Measurements from ENCODE around the gene NMT1. TPM values are rescaled to one million over a fixed set of nuclear protein-coding genes. Genes with fewer than 3 reads are reported as not detected.
A peak's percentile ranks its signal among the peaks of the same experiment; 100 is the strongest.

NMT1 gene
- total and polyA plus RNA-seq, 2 donors = 39.3 to 70.7 TPM

GRCh38 chr17:45127548-45128300 lies 66.6 kb downstream of the NMT1 start:
- DNase-seq (ENCODE audit: low read depth in 6 of 9, low spot score in 9 of 9) = no peak

DNA sequence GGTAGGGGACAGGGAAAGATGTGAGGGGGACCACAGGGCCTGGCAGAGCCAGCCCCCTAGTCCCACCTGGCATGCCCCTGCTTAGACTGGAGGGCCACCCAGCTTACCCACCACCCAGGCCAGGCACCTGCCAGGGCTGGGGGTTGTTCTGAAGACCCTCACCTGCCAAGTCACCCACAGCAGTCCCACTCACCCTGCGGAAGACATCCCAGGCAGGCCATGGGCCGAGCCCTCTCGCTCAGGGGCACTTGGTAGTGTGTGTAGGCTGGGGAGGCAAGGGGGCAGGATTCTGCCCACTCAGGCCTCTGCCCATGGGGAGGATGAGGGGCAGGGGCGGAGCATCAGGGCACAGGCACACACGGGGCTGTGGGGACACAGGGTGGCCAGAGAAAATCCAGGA lies 67.2 kb downstream of the NMT1 start:
- WGBS = 90% methylated on average over 5 of the region's 5 CpGs
- Histone ChIP-seq H3K9me3 (ENCODE audit: control insufficient read depth in 2 of 2, insufficient read depth in 1 of 2, low read length in 1 of 2) (peaks cover 0 to 5% of the 10 kb centered on the region in 2 donors), H3K27me3 (ENCODE audit: control insufficient read depth in 2 of 2, insufficient read depth in 1 of 2, low read length in 1 of 2) (peaks cover 8 to 35% of the 10 kb centered on the region in 2 donors), H3K36me3 (ENCODE audit: control insufficient read depth in 2 of 2, insufficient read depth in 2 of 2, low read length in 1 of 2) (no peaks in the 10 kb centered on the region), H3K27ac (ENCODE audit: low read depth in 1 of 2, low read length in 1 of 2) (no peak overlapping the region), H3K4me1 (ENCODE audit: control insufficient read depth in 2 of 2, insufficient read depth in 2 of 2, low read length in 2 of 2) (peaks cover 10 to 15% of the 10 kb centered on the region in 2 donors), H3K4me3 (ENCODE audit: low read length in 2 of 2) (no peak overlapping the region)
- no peak for DNase-seq (ENCODE audit: low read depth in 6 of 9, low spot score in 9 of 9)

More at GRCh38 chr17:45127548-45128300, 66.6 kb downstream of the NMT1 start:
- Histone ChIP-seq H3K4me1 (ENCODE audit: control insufficient read depth in 2 of 2, insufficient read depth in 2 of 2, low read length in 2 of 2) (peaks cover 6 to 9% of the 10 kb centered on the region in 2 donors), H3K27ac (ENCODE audit: low read depth in 1 of 2, low read length in 1 of 2) (no peak overlapping the region), H3K4me3 (ENCODE audit: low read length in 2 of 2) (no peak overlapping the region), H3K9me3 (ENCODE audit: control insufficient read depth in 2 of 2, insufficient read depth in 1 of 2, low read length in 1 of 2) (peaks cover 0 to 3% of the 10 kb centered on the region in 2 donors), H3K36me3 (ENCODE audit: control insufficient read depth in 2 of 2, insufficient read depth in 2 of 2, low read length in 1 of 2) (no peaks in the 10 kb centered on the region), H3K27me3 (ENCODE audit: control insufficient read depth in 2 of 2, insufficient read depth in 1 of 2, low read length in 1 of 2) (peaks cover 8 to 31% of the 10 kb centered on the region in 2 donors)
- 89% methylated on average over 20 of the region's 20 CpGs for WGBS

DNA sequence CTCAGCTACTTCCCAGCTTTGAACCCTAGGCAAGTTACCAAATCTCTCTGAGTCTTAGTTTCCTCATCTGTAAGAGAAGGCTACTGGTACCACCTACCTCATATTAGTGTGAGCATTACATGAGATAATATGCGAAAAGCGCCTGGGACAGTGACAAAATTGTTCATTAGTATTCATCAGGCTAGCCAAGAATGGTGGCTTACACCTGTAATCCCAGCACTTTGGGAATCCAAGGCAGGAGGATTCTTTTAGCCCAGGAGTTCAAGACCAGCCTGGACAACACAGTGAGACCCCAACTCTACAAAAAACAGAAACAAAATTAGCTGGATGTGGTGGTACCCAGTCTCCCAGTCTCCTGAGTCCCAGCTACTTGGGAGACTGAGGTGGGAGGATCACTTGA lies 67.9 kb downstream of the NMT1 start:
- Histone ChIP-seq H3K4me1 (ENCODE audit: control insufficient read depth in 2 of 2, insufficient read depth in 2 of 2, low read length in 2 of 2) (peaks cover 10 to 16% of the 10 kb centered on the region in 2 donors), H3K36me3 (ENCODE audit: control insufficient read depth in 2 of 2, insufficient read depth in 2 of 2, low read length in 1 of 2) (no peaks in the 10 kb centered on the region), H3K9me3 (ENCODE audit: control insufficient read depth in 2 of 2, insufficient read depth in 1 of 2, low read length in 1 of 2) (peaks cover 0 to 5% of the 10 kb centered on the region in 2 donors), H3K27ac (ENCODE audit: low read depth in 1 of 2, low read length in 1 of 2) (no peak overlapping the region), H3K4me3 (ENCODE audit: low read length in 2 of 2) (no peak overlapping the region), H3K27me3 (ENCODE audit: control insufficient read depth in 2 of 2, insufficient read depth in 1 of 2, low read length in 1 of 2) (peaks cover 8 to 32% of the 10 kb centered on the region in 2 donors)
- DNase-seq (ENCODE audit: low read depth in 6 of 9, low spot score in 9 of 9) = no peak
- over 99% methylated on average over 2 of the region's 2 CpGs for WGBS

DNA sequence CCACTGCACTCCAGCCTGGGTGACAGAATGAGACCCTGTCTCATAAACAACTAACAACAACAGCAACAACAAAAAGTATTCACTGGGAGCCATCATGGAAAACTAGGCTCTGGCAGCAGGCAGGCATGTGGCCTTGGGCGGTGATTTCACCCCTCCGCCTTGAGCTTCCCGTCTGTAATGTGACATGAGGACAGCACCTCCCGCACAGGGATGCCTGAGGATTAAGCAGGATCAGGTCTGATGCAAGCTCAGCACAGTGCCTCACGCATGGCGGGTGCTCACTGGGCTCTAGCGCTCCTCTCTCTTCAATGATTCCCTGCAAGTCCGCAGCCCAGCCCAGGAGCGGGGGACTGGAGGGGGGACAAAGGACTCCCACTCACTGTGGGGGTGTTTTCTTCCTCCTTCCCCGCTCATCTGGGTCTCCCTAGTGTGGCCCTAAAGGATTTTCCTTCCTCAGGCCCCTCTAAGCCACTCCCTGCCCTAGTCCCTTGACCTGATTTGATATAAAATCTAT lies 68.4 kb downstream of the NMT1 start:
- H3K36me3 ChIP-seq (ENCODE audit: control insufficient read depth in 2 of 2, insufficient read depth in 2 of 2, low read length in 1 of 2) = no peaks in the 10 kb centered on the region
- no peak overlapping the region for H3K27ac ChIP-seq (ENCODE audit: low read depth in 1 of 2, low read length in 1 of 2)
- no peak overlapping the region for H3K4me3 ChIP-seq (ENCODE audit: low read length in 2 of 2)
- peaks cover 10 to 16% of the 10 kb centered on the region in 2 donors for H3K4me1 ChIP-seq (ENCODE audit: control insufficient read depth in 2 of 2, insufficient read depth in 2 of 2, low read length in 2 of 2)
- 94% methylated on average over 10 of the region's 10 CpGs for WGBS
- H3K9me3 ChIP-seq (ENCODE audit: control insufficient read depth in 2 of 2, insufficient read depth in 1 of 2, low read length in 1 of 2) = peaks cover 0 to 5% of the 10 kb centered on the region in 2 donors
- DNase-seq (ENCODE audit: low read depth in 6 of 9, low spot score in 9 of 9) = no peak
- H3K27me3 ChIP-seq (ENCODE audit: control insufficient read depth in 2 of 2, insufficient read depth in 1 of 2, low read length in 1 of 2) = peaks cover 8 to 32% of the 10 kb centered on the region in 2 donors

DNA sequence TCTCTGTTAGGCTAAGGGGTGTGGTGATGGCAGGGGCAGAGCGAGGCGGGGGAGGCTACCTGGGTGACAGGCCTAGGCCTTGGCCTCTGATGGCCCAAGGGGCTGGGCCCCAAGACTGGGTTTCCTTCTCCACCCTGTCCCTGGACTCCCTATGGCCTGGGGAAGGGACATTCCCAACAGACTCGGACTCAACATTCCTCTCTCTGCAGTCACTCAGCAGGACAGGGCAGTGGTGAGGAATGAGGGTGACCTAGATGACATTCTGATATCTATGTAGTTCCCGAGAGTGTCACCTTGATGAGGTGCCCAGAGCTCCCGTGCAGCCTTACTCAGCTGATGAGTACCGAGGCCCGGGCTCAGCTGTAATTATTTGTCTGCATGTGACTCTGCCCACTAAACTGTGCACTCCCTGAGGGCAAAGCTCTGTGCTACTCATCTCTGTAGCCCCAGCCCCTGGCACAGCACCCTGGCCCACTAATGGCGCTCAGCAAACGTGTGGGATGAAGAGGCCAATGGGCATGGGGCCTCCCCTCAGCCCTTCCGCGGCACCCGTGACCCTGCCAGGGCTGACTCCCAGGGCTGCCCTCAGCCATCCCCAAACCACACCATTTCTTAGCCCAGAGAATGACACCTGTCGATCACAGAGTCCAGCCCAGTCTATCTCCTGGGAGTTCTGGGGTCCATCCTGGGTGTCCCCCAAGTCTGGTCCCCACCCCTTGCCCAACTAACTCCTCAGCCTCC lies 69.0 kb downstream of the NMT1 start:
- Histone ChIP-seq H3K4me3 (ENCODE audit: low read length in 2 of 2) (no peak overlapping the region), H3K4me1 (ENCODE audit: control insufficient read depth in 2 of 2, insufficient read depth in 2 of 2, low read length in 2 of 2) (peaks cover 10 to 20% of the 10 kb centered on the region in 2 donors), H3K9me3 (ENCODE audit: control insufficient read depth in 2 of 2, insufficient read depth in 1 of 2, low read length in 1 of 2) (peaks cover 0 to 5% of the 10 kb centered on the region in 2 donors), H3K27ac (ENCODE audit: low read depth in 1 of 2, low read length in 1 of 2) (no peak overlapping the region), H3K36me3 (ENCODE audit: control insufficient read depth in 2 of 2, insufficient read depth in 2 of 2, low read length in 1 of 2) (no peaks in the 10 kb centered on the region), H3K27me3 (ENCODE audit: control insufficient read depth in 2 of 2, insufficient read depth in 1 of 2, low read length in 1 of 2) (peaks cover 8 to 32% of the 10 kb centered on the region in 2 donors)
- no peak for DNase-seq (ENCODE audit: low read depth in 6 of 9, low spot score in 9 of 9)
- 92% methylated on average over 13 of the region's 13 CpGs for WGBS

- no peak overlapping the region for H3K27ac ChIP-seq (ENCODE audit: low read depth in 1 of 2, low read length in 1 of 2)
- peaks cover 0 to 9% of the 10 kb centered on the region in 2 donors for H3K9me3 ChIP-seq (ENCODE audit: control insufficient read depth in 2 of 2, insufficient read depth in 1 of 2, low read length in 1 of 2)
- 94% methylated on average over 17 of the region's 17 CpGs for WGBS
- peaks cover 8 to 32% of the 10 kb centered on the region in 2 donors for H3K27me3 ChIP-seq (ENCODE audit: control insufficient read depth in 2 of 2, insufficient read depth in 1 of 2, low read length in 1 of 2)
- H3K4me1 ChIP-seq (ENCODE audit: control insufficient read depth in 2 of 2, insufficient read depth in 2 of 2, low read length in 2 of 2) = peaks cover 10 to 28% of the 10 kb centered on the region in 2 donors
- H3K36me3 ChIP-seq (ENCODE audit: control insufficient read depth in 2 of 2, insufficient read depth in 2 of 2, low read length in 1 of 2) = no peaks in the 10 kb centered on the region
- no peak for DNase-seq (ENCODE audit: low read depth in 6 of 9, low spot score in 9 of 9)
- H3K4me3 ChIP-seq (ENCODE audit: low read length in 2 of 2) = no peak overlapping the region
Measured at GRCh38 chr17:45130681-45131615, 69.8 kb downstream of the NMT1 start.

DNA sequence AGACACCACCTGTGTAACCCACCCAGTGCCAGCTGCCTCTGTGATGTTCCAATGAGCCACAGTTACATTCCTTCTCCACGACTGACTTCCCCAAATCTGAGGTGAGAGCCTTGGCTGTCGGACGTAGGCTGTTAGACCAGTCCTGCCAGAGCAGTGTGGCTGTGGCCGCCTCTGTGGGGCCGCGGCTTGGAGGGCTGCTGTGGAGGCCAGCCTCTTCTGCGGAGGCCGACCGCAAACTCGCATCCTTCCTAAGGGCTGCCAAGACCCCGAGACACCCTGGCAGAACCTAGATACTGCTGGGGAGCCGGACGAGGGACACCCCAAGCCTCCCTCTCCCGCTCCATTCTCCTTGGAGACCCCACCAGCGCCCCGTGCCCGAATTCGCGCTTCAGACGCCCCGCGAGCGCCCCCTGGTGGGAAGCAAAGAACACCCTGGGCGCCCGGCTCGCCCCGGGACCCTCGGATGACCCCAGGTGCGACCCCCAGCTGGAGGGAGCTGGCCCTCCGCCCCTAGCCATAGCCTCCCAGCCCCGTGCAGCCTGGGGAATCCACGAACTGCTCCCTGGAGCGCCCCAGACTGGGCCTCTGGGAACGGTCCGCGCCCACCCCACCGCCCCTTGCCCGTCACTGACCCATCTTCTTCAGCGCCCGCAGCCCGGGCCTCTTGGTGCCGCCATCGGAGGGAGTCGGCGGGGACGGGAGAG lies 70.7 kb downstream of the NMT1 start:
- DNase-seq (ENCODE audit: low read depth in 6 of 9, low spot score in 9 of 9) = peak in 3 of 9 donors; percentile 38 to 51 (median 44)
- peak overlapping the region; percentile 50 to 92 for H3K4me3 ChIP-seq (ENCODE audit: low read length in 2 of 2)
- no peaks in the 10 kb centered on the region for H3K36me3 ChIP-seq (ENCODE audit: control insufficient read depth in 2 of 2, insufficient read depth in 2 of 2, low read length in 1 of 2)
- H3K4me1 ChIP-seq (ENCODE audit: control insufficient read depth in 2 of 2, insufficient read depth in 2 of 2, low read length in 2 of 2) = peaks cover 10 to 35% of the 10 kb centered on the region in 2 donors
- H3K27me3 ChIP-seq (ENCODE audit: control insufficient read depth in 2 of 2, insufficient read depth in 1 of 2, low read length in 1 of 2) = peaks cover 8 to 34% of the 10 kb centered on the region in 2 donors
- no peak overlapping the region for H3K27ac ChIP-seq (ENCODE audit: low read depth in 1 of 2, low read length in 1 of 2)
- peaks cover 0 to 13% of the 10 kb centered on the region in 2 donors for H3K9me3 ChIP-seq (ENCODE audit: control insufficient read depth in 2 of 2, insufficient read depth in 1 of 2, low read length in 1 of 2)
- 14% methylated on average over 46 of the region's 46 CpGs for WGBS

GRCh38 chr17:45132320-45132571 lies 71.1 kb downstream of the NMT1 start, which contains the start of gene PLCD3:
TSS of gene PLCD3 (minus strand) at chr17:45132515. CDS start at chr17:45132410, 105 bp downstream.
- H3K36me3 ChIP-seq (ENCODE audit: control insufficient read depth in 2 of 2, insufficient read depth in 2 of 2, low read length in 1 of 2) = no peaks in the 10 kb centered on the region
- H3K4me1 ChIP-seq (ENCODE audit: control insufficient read depth in 2 of 2, insufficient read depth in 2 of 2, low read length in 2 of 2) = peaks cover 10 to 35% of the 10 kb centered on the region in 2 donors
- under 1% methylated on average over 36 of the region's 36 CpGs for WGBS
- peaks cover 8 to 38% of the 10 kb centered on the region in 2 donors for H3K27me3 ChIP-seq (ENCODE audit: control insufficient read depth in 2 of 2, insufficient read depth in 1 of 2, low read length in 1 of 2)
- H3K27ac ChIP-seq (ENCODE audit: low read depth in 1 of 2, low read length in 1 of 2) = peak within 1 kb of the TSS; percentile 78 to 90
- DNase-seq (ENCODE audit: low read depth in 6 of 9, low spot score in 9 of 9) = no peak
- H3K9me3 ChIP-seq (ENCODE audit: control insufficient read depth in 2 of 2, insufficient read depth in 1 of 2, low read length in 1 of 2) = peaks cover 0 to 13% of the 10 kb centered on the region in 2 donors
- H3K4me3 ChIP-seq (ENCODE audit: low read length in 2 of 2) = peak within 1 kb of the TSS; percentile 90 to 92

Data from thymus (tissue), 11 donors.